A549 (cell line): ENCODE measurements around the gene TRNAU1AP. TPM values are rescaled to one million over a fixed set of nuclear protein-coding genes. Genes with fewer than 3 reads are reported as not detected.
A peak's percentile ranks its signal among the peaks of the same experiment; 100 is the strongest.

Source experiments
- ATAC-seq, 2 experiments: fragments of 200-7000 bp in 1 of 2; fragments of >200 bp in 1 of 2; cut with Nextera tagmentation in 1 of 2; cut with Tn5 transposase in 1 of 2; 3 replicates each; pipeline versions ENCODE4 v1.8.0 to v1.9.1; 2018 to 2020; ENCODE audit warnings: mild to moderate bottlenecking in 1 of 2, moderate library complexity in 1 of 2
- CTCF ChIA-PET: fragments of 300-600 bp; sonication (Branson Sonifier 250); formaldehyde crosslinking; extraction: SDS; loops from one replicate; lab custom pipeline; 2021; ENCODE audit warnings: antibody characterized with exemption, inconsistent platforms; lab: Yijun Ruan, JAX
- POLR2A ChIA-PET: fragments of 350-600 bp; formaldehyde crosslinking; extraction: SDS; loops from one replicate; lab custom pipeline; 2021; ENCODE audit warnings: antibody characterized with exemption, inconsistent platforms; lab: Yijun Ruan, JAX
- DNase-seq, 2 experiments: peaks; one replicate each; pipeline versions ENCODE4 v3.0.0 to v3.0.0-alpha.2; 2011 to 2016; ENCODE audit warnings: low read depth in 1 of 2, low spot score in 1 of 2
- FAIRE-seq: peaks from 2 replicates; lab custom pipeline; 2011; peaks lifted over from hg19 to GRCh38; lab: Jason Lieb, UNC
- H3K27ac ChIP-seq, 2 experiments: fragments of >200 bp; sonication (Bioruptor Twin); formaldehyde crosslinking; 3 replicates each; pipeline ENCODE4 v1.5.1; 2016 to 2017
- H3K4me1 ChIP-seq: fragments of >200 bp; sonication (Bioruptor Twin); formaldehyde crosslinking; 3 replicates; pipeline ENCODE4 v1.6.1; 2016
- H3K4me2 ChIP-seq: fragments of >200 bp; sonication (Bioruptor Twin); formaldehyde crosslinking; 3 replicates; pipeline ENCODE4 v1.6.1; 2016
- H3K4me3 ChIP-seq: fragments of >200 bp; sonication (Bioruptor Twin); formaldehyde crosslinking; 3 replicates; pipeline ENCODE4 v1.5.1; 2016
- H3K9me3 ChIP-seq: fragments of >200 bp; sonication (Bioruptor Twin); formaldehyde crosslinking; 3 replicates; pipeline ENCODE4 v1.6.1; 2016
- CEBPB ChIP-seq, 2 experiments: fragments of >200 bp in 1 of 2; sonication (Bioruptor Twin) in 1 of 2; formaldehyde crosslinking in 1 of 2; IDR thresholded peaks; 2 replicates each; pipeline ENCODE4 v1.6.1; 2012 to 2016
- CHD2 ChIP-seq: fragments of 150-350 bp; IDR thresholded peaks from 2 replicates; pipeline ENCODE4 v1.6.1; 2014; ENCODE audit warnings: low read length; ENCODE audit not compliant: partially characterized antibody
- EHF ChIP-seq: fragments of 250-450 bp; sonication (Bioruptor Pico); IDR thresholded peaks from 2 replicates; pipeline ENCODE4 v1.5.0; 2020; ENCODE audit warnings: mild to moderate bottlenecking
- FOSB ChIP-seq: fragments of 250-450 bp; sonication (Bioruptor Pico); IDR thresholded peaks from 2 replicates; pipeline ENCODE4 v1.5.0; 2020; ENCODE audit warnings: mild to moderate bottlenecking, moderate library complexity
- GATA3 ChIP-seq: IDR thresholded peaks from 2 replicates; pipeline ENCODE4 v1.6.1; 2012; ENCODE audit warnings: borderline replicate concordance
- HOXA7 ChIP-seq: fragments of 250-450 bp; sonication (Bioruptor Pico); IDR thresholded peaks from 2 replicates; pipeline ENCODE4 v1.5.0; 2020; ENCODE audit warnings: mild to moderate bottlenecking, moderate library complexity
- HOXB5 ChIP-seq: fragments of 250-450 bp; sonication (Bioruptor Pico); IDR thresholded peaks from 2 replicates; pipeline ENCODE4 v1.5.0; 2020; ENCODE audit warnings: mild to moderate bottlenecking, moderate library complexity
- JUN ChIP-seq, 2 experiments: fragments of >200 bp; sonication (Bioruptor Twin); formaldehyde crosslinking; IDR thresholded peaks; 2 replicates in 1 of 2; 3 replicates in 1 of 2; pipeline ENCODE4 v1.6.1; 2016 to 2017
- MYC ChIP-seq: IDR thresholded peaks from 2 replicates; pipeline ENCODE4 v1.6.1; 2012; ENCODE audit warnings: mild to moderate bottlenecking, inconsistent platforms, low read length, improper control_type of control experiment, borderline replicate concordance
- POLR2A ChIP-seq: IDR thresholded peaks from 2 replicates; pipeline ENCODE4 v1.6.1; 2012; ENCODE audit warnings: mild to moderate bottlenecking, low read length
- POLR2AphosphoS2 ChIP-seq: conservative IDR thresholded peaks from 2 replicates; pipeline ENCODE4 v1.6.1; 2012; ENCODE audit warnings: low read length, improper control_type of control experiment, inconsistent platforms
- RAD21 ChIP-seq, 2 experiments: fragments of >200 bp in 1 of 2; sonication (Bioruptor Twin) in 1 of 2; formaldehyde crosslinking in 1 of 2; IDR thresholded peaks in 1 of 2; conservative IDR thresholded peaks in 1 of 2; 2 replicates in 1 of 2; 3 replicates in 1 of 2; pipeline ENCODE4 v1.6.1; 2012 to 2018; ENCODE audit warnings: inconsistent platforms in 1 of 2
- RARB ChIP-seq: fragments of 250-450 bp; sonication (Bioruptor Pico); IDR thresholded peaks from 2 replicates; pipeline ENCODE4 v1.8.0; 2021; ENCODE audit warnings: mild to moderate bottlenecking, moderate library complexity
- TFCP2L1 ChIP-seq: fragments of 250-450 bp; sonication (Bioruptor Pico); IDR thresholded peaks from 2 replicates; pipeline ENCODE4 v1.5.0; 2021; ENCODE audit warnings: mild to moderate bottlenecking
- TP53 ChIP-seq: fragments of 250-450 bp; sonication (Bioruptor Pico); IDR thresholded peaks from 2 replicates; pipeline ENCODE4 v1.5.0; 2021; ENCODE audit warnings: mild to moderate bottlenecking, moderate library complexity
- ZC3H11A ChIP-seq: fragments of 450-650 bp; IDR thresholded peaks from 2 replicates; pipeline ENCODE4 v1.6.1; 2014; ENCODE audit warnings: antibody characterized with exemption, mild to moderate bottlenecking
- WGBS: methylation state at CpG from one replicate; pipeline ENCODE4 v1.1.6; 2017; ENCODE audit errors: missing lambda C conversion rate; 5-methylcytosine and 5-hydroxymethylcytosine counted together
- polyA plus RNA-seq, 4 experiments: library from polyadenylated mRNA; depleted of rRNA in 3 of 4; stranded (reverse); fragments of >200 nt; fragmentation: RNase III in 1 of 4; extraction: RNeasy Plus Mini Kit Qiagen cat#74134 plus additional on column Dnase treatment in 1 of 4; gene quantifications; 2 replicates in 3 of 4; 3 replicates in 1 of 4; pipeline ENCODE4 v1.2.3, GENCODE V29; 2011 to 2017
- TF ChIP-seq, protein P1 (sequence below): fragments of 250-450 bp; sonication (Bioruptor Pico); IDR thresholded peaks from 2 replicates; pipeline ENCODE4 v1.5.0; 2021; ENCODE audit warnings: mild to moderate bottlenecking, moderate library complexity, borderline replicate concordance
- TF ChIP-seq, protein P2 (sequence below): fragments of 250-450 bp; sonication (Bioruptor Pico); IDR thresholded peaks from 2 replicates; pipeline ENCODE4 v1.5.0; 2020; ENCODE audit warnings: low read depth, mild to moderate bottlenecking, moderate library complexity
- TF ChIP-seq, protein P3 (sequence below): fragments of >200 bp; sonication (Bioruptor Twin); formaldehyde crosslinking; IDR thresholded peaks from 3 replicates; pipeline ENCODE4 v1.6.1; 2016
- TF ChIP-seq, protein P4 (sequence below): IDR thresholded peaks from 2 replicates; pipeline ENCODE4 v1.6.1; 2012
- TF ChIP-seq, protein P5 (sequence below): IDR thresholded peaks from 2 replicates; pipeline ENCODE4 v1.6.1; 2012; ENCODE audit warnings: low read depth, borderline replicate concordance

The TRNAU1AP gene
- polyA plus RNA-seq, 2 of the 4 experiments (the other 2 are of a cell fraction) = 14.5 to 23.8 TPM

DNA sequence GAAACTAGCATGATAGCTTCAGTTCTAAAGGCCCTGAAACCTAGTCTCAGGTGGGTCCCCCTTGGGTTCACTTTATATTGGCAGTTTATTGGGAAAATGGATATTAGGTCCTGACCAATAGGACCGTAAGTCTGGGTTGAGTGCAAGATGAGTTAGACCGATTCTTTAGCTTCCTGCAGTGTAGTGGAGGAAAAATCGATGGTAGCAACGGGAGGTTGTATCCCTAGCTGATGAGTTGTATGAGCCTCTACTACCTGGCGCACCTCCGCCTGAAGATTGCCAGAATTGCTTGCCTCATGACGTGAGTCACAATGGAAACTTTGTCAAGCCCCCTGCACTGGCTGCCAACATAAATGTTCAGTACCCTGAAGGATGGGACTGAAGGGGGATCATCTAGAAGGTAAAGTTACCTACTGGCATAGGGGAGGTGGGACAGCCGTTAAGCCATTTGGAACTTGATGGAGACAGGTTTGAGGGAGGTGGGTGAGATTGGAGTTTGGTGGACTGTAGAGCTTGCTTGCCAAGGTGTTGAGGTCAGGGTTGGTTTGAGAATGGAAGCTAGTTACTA is 43.1 kb upstream of the TRNAU1AP start:
- DNase-seq = no peak
- ChIA-PET POLR2A (interaction anchor here (1.0 to 1.8 kb wide), 3 partner anchors 93 to 150 kb away, joined by 3 to 6 read pairs (median 3); no protein-coding TSS in a partner anchor), CTCF (interaction anchor here (1.0 kb wide), 2 partner anchors 9 to 261 kb away, joined by 3 read pairs; no protein-coding TSS in a partner anchor)
- Histone ChIP-seq H3K4me2 (peak overlapping the region; percentile 97), H3K4me3 (peak overlapping the region; percentile 99), H3K27ac (peak overlapping the region; percentile 94 to 99), H3K9me3 (no peaks in the 10 kb centered on the region), H3K4me1 (peaks cover 47% of the 10 kb centered on the region)
- TF ChIP-seq, protein P1, sequence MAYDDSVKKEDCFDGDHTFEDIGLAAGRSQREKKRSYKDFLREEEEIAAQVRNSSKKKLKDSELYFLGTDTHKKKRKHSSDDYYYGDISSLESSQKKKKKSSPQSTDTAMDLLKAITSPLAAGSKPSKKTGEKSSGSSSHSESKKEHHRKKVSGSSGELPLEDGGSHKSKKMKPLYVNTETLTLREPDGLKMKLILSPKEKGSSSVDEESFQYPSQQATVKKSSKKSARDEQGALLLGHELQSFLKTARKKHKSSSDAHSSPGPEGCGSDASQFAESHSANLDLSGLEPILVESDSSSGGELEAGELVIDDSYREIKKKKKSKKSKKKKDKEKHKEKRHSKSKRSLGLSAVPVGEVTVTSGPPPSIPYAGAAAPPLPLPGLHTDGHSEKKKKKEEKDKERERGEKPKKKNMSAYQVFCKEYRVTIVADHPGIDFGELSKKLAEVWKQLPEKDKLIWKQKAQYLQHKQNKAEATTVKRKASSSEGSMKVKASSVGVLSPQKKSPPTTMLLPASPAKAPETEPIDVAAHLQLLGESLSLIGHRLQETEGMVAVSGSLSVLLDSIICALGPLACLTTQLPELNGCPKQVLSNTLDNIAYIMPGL (CRISPR knock-in tag) = 0 out of 2 replicates have a peak, but pooled peaks have one; percentile 12
- TF ChIP-seq GATA3 (no peak), TP53 (CRISPR knock-in tag) (peak; percentile 31; the same call in 1 of the 2 replicates), CEBPB (IDR thresholded peaks at IDR 0.05) (no peak), POLR2A (0 out of 2 replicates have a peak, but pooled peaks have one; percentile 10), TFCP2L1 (CRISPR knock-in tag) (peak; percentile 12; the same call in 1 of the 2 replicates), HOXA7 (CRISPR knock-in tag) (peak; percentile 87), EHF (CRISPR knock-in tag) (0 out of 2 replicates have a peak, but pooled peaks have one; percentile 11), FOSB (peak; percentile 86), ZC3H11A (no peak), RAD21 (conservative IDR thresholded peaks at IDR 0.05 in 1 of 2, IDR thresholded peaks at IDR 0.05 in 1 of 2) (no peak), RARB (CRISPR knock-in tag) (peak; percentile 61; the same call in 1 of the 2 replicates), HOXB5 (peak; percentile 4; the same call in 1 of the 2 replicates), MYC (no peak), JUN (IDR thresholded peaks at IDR 0.05) (peak in 1 of 2 experiments; percentile 5; a peak in 1 of 5 replicates)
- TF ChIP-seq, protein P2, sequence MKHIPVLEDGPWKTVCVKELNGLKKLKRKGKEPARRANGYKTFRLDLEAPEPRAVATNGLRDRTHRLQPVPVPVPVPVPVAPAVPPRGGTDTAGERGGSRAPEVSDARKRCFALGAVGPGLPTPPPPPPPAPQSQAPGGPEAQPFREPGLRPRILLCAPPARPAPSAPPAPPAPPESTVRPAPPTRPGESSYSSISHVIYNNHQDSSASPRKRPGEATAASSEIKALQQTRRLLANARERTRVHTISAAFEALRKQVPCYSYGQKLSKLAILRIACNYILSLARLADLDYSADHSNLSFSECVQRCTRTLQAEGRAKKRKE = 0 out of 2 replicates have a peak, but pooled peaks have one; percentile 32
- TF ChIP-seq, protein P3, sequence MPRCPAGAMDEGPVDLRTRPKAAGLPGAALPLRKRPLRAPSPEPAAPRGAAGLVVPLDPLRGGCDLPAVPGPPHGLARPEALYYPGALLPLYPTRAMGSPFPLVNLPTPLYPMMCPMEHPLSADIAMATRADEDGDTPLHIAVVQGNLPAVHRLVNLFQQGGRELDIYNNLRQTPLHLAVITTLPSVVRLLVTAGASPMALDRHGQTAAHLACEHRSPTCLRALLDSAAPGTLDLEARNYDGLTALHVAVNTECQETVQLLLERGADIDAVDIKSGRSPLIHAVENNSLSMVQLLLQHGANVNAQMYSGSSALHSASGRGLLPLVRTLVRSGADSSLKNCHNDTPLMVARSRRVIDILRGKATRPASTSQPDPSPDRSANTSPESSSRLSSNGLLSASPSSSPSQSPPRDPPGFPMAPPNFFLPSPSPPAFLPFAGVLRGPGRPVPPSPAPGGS = peak; percentile 35
- TF ChIP-seq, protein P4, sequence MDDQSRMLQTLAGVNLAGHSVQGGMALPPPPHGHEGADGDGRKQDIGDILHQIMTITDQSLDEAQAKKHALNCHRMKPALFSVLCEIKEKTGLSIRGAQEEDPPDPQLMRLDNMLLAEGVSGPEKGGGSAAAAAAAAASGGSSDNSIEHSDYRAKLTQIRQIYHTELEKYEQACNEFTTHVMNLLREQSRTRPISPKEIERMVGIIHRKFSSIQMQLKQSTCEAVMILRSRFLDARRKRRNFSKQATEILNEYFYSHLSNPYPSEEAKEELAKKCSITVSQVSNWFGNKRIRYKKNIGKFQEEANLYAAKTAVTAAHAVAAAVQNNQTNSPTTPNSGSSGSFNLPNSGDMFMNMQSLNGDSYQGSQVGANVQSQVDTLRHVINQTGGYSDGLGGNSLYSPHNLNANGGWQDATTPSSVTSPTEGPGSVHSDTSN = no peak
- FAIRE-seq = no peak
- WGBS = 50% methylated on average over 8 of the region's 8 CpGs
- no peak for ATAC-seq

DNA sequence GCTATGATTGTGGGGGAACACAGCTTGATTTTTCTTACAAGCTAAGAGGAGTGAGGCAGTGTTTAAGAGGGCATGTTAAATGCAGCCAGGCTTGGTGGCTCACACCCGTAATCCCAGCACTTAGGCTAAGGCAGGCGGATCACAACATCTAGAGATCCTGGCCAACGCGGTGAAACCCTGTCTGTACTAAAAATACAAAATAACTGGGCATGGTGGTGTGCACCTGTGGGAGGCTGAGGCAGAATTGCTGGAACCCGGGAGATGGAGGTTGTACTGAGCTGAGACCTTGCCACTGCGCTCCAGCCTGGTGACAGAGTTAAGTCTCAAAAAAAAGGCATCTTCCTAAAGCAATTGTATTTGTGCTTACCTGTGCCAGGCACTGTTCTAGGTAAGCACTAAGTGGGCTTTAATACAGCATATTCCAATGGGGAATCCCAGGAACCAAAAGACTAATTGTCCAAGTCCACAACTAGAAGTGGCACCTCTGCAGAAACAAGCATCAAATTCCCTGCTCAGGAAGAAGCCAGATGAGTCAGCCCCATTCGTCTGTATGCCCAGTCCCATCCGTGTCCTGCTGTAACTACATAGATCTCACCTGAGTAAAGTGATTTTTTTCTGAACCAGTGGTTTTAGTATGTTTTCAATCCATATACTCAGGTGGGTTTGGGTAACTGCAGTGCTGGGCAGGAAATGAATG is 42.5 kb upstream of the TRNAU1AP start:
- no peaks in the 10 kb centered on the region for H3K9me3 ChIP-seq
- ATAC-seq (peak in 1 of 2 experiments; percentile 12; a peak in 3 of 6 replicates), DNase-seq (no peak), FAIRE-seq (no peak)
- peak overlapping the region; percentile 94 to 99 for H3K27ac ChIP-seq
- 40% methylated on average over 8 of the region's 8 CpGs for WGBS
- H3K4me2 ChIP-seq = peak overlapping the region; percentile 97
- ChIA-PET CTCF (interaction anchor here (1.0 kb wide), 2 partner anchors 10 to 262 kb away, joined by 3 read pairs; no protein-coding TSS in a partner anchor), POLR2A (interaction anchor here (1.2 to 1.8 kb wide), 2 partner anchors 92 to 151 kb away, joined by 3 to 6 read pairs; no protein-coding TSS in a partner anchor)
- H3K4me3 ChIP-seq = peak overlapping the region; percentile 99
- peaks cover 47% of the 10 kb centered on the region for H3K4me1 ChIP-seq
- TF ChIP-seq HOXA7 (CRISPR knock-in tag) (peak; percentile 94), POLR2AphosphoS2 (peak; percentile 98), CHD2 (peak; percentile 6), HOXB5 (peak; percentile 25), TP53 (CRISPR knock-in tag) (peak; percentile 55; the same call in 1 of the 2 replicates), POLR2A (no peak), EHF (CRISPR knock-in tag) (0 out of 2 replicates have a peak, but pooled peaks have one; percentile 67)
- TF ChIP-seq, protein P5, sequence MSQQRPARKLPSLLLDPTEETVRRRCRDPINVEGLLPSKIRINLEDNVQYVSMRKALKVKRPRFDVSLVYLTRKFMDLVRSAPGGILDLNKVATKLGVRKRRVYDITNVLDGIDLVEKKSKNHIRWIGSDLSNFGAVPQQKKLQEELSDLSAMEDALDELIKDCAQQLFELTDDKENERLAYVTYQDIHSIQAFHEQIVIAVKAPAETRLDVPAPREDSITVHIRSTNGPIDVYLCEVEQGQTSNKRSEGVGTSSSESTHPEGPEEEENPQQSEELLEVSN = 0 out of 2 replicates have a peak, but pooled peaks have one; percentile 19
- TF ChIP-seq, protein P4 = peak; percentile 71; the same call in 1 of the 2 replicates
- TF ChIP-seq, protein P1 (CRISPR knock-in tag) = peak; percentile 55
- TF ChIP-seq, protein P3 = no peak
